H54 (cell line): Measurements from ENCODE around the gene TIMP1.

Experiments
- DNase-seq: peaks from one replicate; pipeline ENCODE4 v3.0.0; 2011; ENCODE audit warnings: low spot score, mixed read lengths; ENCODE audit not compliant: insufficient read length
- FAIRE-seq: peaks from 3 replicates; lab custom pipeline; 2011; peaks lifted over from hg19 to GRCh38; lab: Jason Lieb, UNC
- POLR2A ChIP-seq: IDR thresholded peaks from 2 replicates; pipeline ENCODE4 v1.6.1; 2011; ENCODE audit warnings: low read depth, mild to moderate bottlenecking, low read length

Gene TIMP1

GRCh38 chrX:47607091-47607490, 24.9 kb downstream of the TIMP1 start:
- no peak for DNase-seq
- no peak for FAIRE-seq
- no peak for TF ChIP-seq POLR2A

- DNase-seq (no peak), FAIRE-seq (no peak)
- no peak for TF ChIP-seq POLR2A
These were observed 26.0 kb downstream of the TIMP1 start for GRCh38 chrX:47608130-47608810.

GRCh38 chrX:47610511-47610910, 28.3 kb downstream of the TIMP1 start:
- DNase-seq (no peak), FAIRE-seq (no peak)

GRCh38 chrX:47611489-47611888, 29.3 kb downstream of the TIMP1 start:
- FAIRE-seq = no peak
- TF ChIP-seq POLR2A = no peak
- no peak for DNase-seq

More at GRCh38 chrX:47610511-47610910, 28.3 kb downstream of the TIMP1 start:
- no peak for TF ChIP-seq POLR2A

- TF ChIP-seq POLR2A = no peak
- DNase-seq (no peak), FAIRE-seq (no peak)
These were observed 29.7 kb downstream of the TIMP1 start for GRCh38 chrX:47611926-47612325.

GRCh38 chrX:47612418-47612817, 30.2 kb downstream of the TIMP1 start:
- DNase-seq = no peak
- no peak for FAIRE-seq
- no peak for TF ChIP-seq POLR2A

- FAIRE-seq (no peak), DNase-seq (no peak)
- no peak for TF ChIP-seq POLR2A
These were observed 30.8 kb downstream of the TIMP1 start for GRCh38 chrX:47613082-47613481.

- no peak for TF ChIP-seq POLR2A
- DNase-seq (no peak), FAIRE-seq (no peak)
These were observed 32.4 kb downstream of the TIMP1 start for GRCh38 chrX:47614618-47615017.

- TF ChIP-seq POLR2A = no peak
- no peak for DNase-seq
- FAIRE-seq = no peak
These were observed 36.8 kb downstream of the TIMP1 start for GRCh38 chrX:47618923-47619485.

GRCh38 chrX:47619486-47620302, 37.5 kb downstream of the TIMP1 start, which contains the start of gene SYN1:
Gene SYN1 (minus strand): TSS chrX:47619857. CDS start chrX:47619728, 129 bp downstream.
- DNase-seq (no peak), FAIRE-seq (no peak)
- no peak for TF ChIP-seq POLR2A

GRCh38 chrX:47620303-47620685, 38.1 kb downstream of the TIMP1 start:
- DNase-seq (no peak), FAIRE-seq (no peak)
- no peak for TF ChIP-seq POLR2A

- FAIRE-seq (no peak), DNase-seq (no peak)
- no peak for TF ChIP-seq POLR2A
These were observed 39.6 kb downstream of the TIMP1 start for GRCh38 chrX:47621851-47622250.

GRCh38 chrX:47623540-47624027, 41.3 kb downstream of the TIMP1 start:
- FAIRE-seq = no peak
- TF ChIP-seq POLR2A = no peak
- DNase-seq = no peak

- no peak for TF ChIP-seq POLR2A
These were observed 43.1 kb downstream of the TIMP1 start for GRCh38 chrX:47625365-47625764.

More at GRCh38 chrX:47625365-47625764, 43.1 kb downstream of the TIMP1 start:
- DNase-seq (no peak), FAIRE-seq (no peak)
